Gastrocnemius medialis (tissue), 4 donors: ENCODE measurements around the gene MAP2K6. TPM values are rescaled to one million over a fixed set of nuclear protein-coding genes. Genes with fewer than 3 reads are reported as not detected.

Source experiments
- ATAC-seq, 2 donors: fragments of 150-250 bp; one replicate each; pipeline ENCODE4 v1.9.1; 2016
- DNase-seq, 2 donors: peaks; one replicate each; pipeline ENCODE4 v3.0.0-alpha.2; 2019
- H3K27ac ChIP-seq, 4 donors: fragments of 200-600 bp; sonication (generic); 1 replicate in 1 of 4; 2 replicates in 3 of 4; pipeline ENCODE4 v1.5.1; 2016 to 2018; ENCODE audit warnings: mild to moderate bottlenecking in 2 of 4, moderate library complexity in 1 of 4
- H3K27me3 ChIP-seq, 3 donors: fragments of 200-600 bp; sonication (generic) in 2 of 3; 1 replicate in 1 of 3; 2 replicates in 2 of 3; pipeline versions ENCODE4 v1.5.1 to v1.6.0; 2016 to 2019; ENCODE audit warnings: mild to moderate bottlenecking in 1 of 3, moderate library complexity in 1 of 3
- H3K36me3 ChIP-seq, 2 donors: fragments of 200-600 bp; sonication (generic) in 1 of 2; one replicate each; pipeline ENCODE4 v1.5.1; 2017 to 2018
- H3K4me1 ChIP-seq, 2 donors: fragments of 200-600 bp; sonication (generic) in 1 of 2; one replicate each; pipeline ENCODE4 v1.5.1; 2016 to 2017; ENCODE audit warnings: mild to moderate bottlenecking in 2 of 2
- H3K4me3 ChIP-seq, 4 donors: fragments of 200-600 bp; sonication (generic) in 3 of 4; 1 replicate in 1 of 4; 2 replicates in 3 of 4; pipeline ENCODE4 v1.5.1; 2016 to 2019; ENCODE audit warnings: mild to moderate bottlenecking in 2 of 4
- H3K9me3 ChIP-seq, 3 donors: fragments of 200-600 bp; sonication (generic) in 2 of 3; 1 replicate in 1 of 3; 2 replicates in 2 of 3; pipeline ENCODE4 v1.5.1; 2016 to 2019
- POLR2A ChIP-seq, 2 donors: fragments of 450-650 bp; IDR thresholded peaks; one replicate each; pipeline ENCODE4 v1.6.1; 2017; ENCODE audit warnings: antibody characterized with exemption in 2 of 2, mild to moderate bottlenecking in 2 of 2, moderate library complexity in 2 of 2
- in situ Hi-C, 4 donors: fragments of 200-750 bp; cut with MboI; loops; one replicate each; pipeline versions ENCODE4 v1.15.0 to v1.8.0; 2017; ENCODE audit warnings: low sequenced_read_pairs in 4 of 4
- intact Hi-C: fragments of 100-400 bp; cut with DNase I; formaldehyde crosslinking; loops from one replicate; pipeline ENCODE4 v1.15.1; 2023; ENCODE audit warnings: low total_unique reads
- total RNA-seq, 4 donors: library from RNA; depleted of rRNA; stranded (reverse); fragments of >200 nt; gene quantifications; one replicate each; pipeline versions ENCODE4 v1.1.0 to v1.2.3, GENCODE V29; 2016
- TF ChIP-seq, protein P1 (sequence below), 5 experiments: fragments of 450-650 bp in 3 of 5; fragments of 200-600 bp in 2 of 5; sonication (generic) in 2 of 5; IDR thresholded peaks in 4 of 5; conservative IDR thresholded peaks in 1 of 5; 1 replicate in 4 of 5; 2 replicates in 1 of 5; pipeline ENCODE4 v1.5.1; 2016 to 2019; ENCODE audit warnings: antibody characterized with exemption in 5 of 5, mild to moderate bottlenecking in 3 of 5, moderate library complexity in 3 of 5

MAP2K6 gene
- total RNA-seq, 4 donors from 2014 or later = 35.1 to 351 (median 223) TPM

DNA sequence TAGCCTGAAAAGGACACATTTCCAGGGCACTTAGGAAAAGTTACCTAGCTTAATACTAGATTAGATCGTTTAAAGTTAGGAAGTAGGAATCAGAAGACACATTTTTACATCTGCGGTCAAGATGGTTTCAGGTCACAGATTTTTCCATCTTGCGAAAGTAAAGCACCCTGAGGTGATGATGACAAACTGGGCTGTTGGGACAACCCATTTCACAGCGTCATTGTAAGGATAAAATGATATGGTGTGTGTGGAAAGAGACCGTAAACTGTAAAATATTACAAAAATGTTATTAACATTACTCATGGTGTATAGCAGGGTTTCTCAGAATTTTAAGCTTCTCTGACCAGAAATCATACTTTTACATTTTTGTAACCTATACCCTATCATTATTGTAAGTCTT lies 10.1 kb upstream of the MAP2K6 start:
- no peak overlapping the region for H3K4me3 ChIP-seq
- in situ Hi-C loops = no loop called here
- H3K9me3 ChIP-seq = no peaks in the 10 kb centered on the region
- H3K4me1 ChIP-seq = no peaks in the 10 kb centered on the region
- H3K27me3 ChIP-seq = no peaks in the 10 kb centered on the region
- intact Hi-C loops = no loop called here
- no peaks in the 10 kb centered on the region for H3K36me3 ChIP-seq
- no peak overlapping the region for H3K27ac ChIP-seq
- DNase-seq (no peak), ATAC-seq (no peak)
- no peak for TF ChIP-seq POLR2A (IDR thresholded peaks at IDR 0.05)
- TF ChIP-seq, protein P1, sequence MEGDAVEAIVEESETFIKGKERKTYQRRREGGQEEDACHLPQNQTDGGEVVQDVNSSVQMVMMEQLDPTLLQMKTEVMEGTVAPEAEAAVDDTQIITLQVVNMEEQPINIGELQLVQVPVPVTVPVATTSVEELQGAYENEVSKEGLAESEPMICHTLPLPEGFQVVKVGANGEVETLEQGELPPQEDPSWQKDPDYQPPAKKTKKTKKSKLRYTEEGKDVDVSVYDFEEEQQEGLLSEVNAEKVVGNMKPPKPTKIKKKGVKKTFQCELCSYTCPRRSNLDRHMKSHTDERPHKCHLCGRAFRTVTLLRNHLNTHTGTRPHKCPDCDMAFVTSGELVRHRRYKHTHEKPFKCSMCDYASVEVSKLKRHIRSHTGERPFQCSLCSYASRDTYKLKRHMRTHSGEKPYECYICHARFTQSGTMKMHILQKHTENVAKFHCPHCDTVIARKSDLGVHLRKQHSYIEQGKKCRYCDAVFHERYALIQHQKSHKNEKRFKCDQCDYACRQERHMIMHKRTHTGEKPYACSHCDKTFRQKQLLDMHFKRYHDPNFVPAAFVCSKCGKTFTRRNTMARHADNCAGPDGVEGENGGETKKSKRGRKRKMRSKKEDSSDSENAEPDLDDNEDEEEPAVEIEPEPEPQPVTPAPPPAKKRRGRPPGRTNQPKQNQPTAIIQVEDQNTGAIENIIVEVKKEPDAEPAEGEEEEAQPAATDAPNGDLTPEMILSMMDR (IDR thresholded peaks at IDR 0.05 in 4 of 5, conservative IDR thresholded peaks at IDR 0.05 in 1 of 5) = no peak

DNA sequence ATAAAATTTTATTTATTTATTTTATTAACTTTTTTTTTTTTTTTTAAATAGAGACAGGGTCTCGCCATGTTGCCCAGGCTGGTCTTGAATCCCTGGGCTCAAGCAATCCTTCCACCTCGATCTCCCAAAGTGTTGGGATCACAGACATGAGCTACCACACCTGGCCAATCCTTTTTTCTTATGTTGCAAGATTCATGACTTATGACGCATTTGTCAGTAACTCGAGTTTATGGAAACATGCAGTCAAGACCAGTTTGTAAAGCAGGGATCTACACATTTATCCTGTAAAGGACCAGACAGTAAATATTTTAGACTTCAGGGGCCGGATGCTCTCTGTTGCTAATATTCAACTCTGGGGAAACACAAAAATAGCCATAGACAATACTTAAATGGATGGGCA lies 9.4 kb upstream of the MAP2K6 start:
- intact Hi-C loops (no loop called here), in situ Hi-C loops (no loop called here)
- TF ChIP-seq, protein P1 (IDR thresholded peaks at IDR 0.05 in 4 of 5, conservative IDR thresholded peaks at IDR 0.05 in 1 of 5) = no peak
- TF ChIP-seq POLR2A (IDR thresholded peaks at IDR 0.05) = no peak
- Histone ChIP-seq H3K27ac (no peak overlapping the region), H3K36me3 (no peaks in the 10 kb centered on the region), H3K4me3 (no peak overlapping the region), H3K9me3 (no peaks in the 10 kb centered on the region), H3K4me1 (no peaks in the 10 kb centered on the region), H3K27me3 (no peaks in the 10 kb centered on the region)
- DNase-seq (no peak), ATAC-seq (no peak)

DNA sequence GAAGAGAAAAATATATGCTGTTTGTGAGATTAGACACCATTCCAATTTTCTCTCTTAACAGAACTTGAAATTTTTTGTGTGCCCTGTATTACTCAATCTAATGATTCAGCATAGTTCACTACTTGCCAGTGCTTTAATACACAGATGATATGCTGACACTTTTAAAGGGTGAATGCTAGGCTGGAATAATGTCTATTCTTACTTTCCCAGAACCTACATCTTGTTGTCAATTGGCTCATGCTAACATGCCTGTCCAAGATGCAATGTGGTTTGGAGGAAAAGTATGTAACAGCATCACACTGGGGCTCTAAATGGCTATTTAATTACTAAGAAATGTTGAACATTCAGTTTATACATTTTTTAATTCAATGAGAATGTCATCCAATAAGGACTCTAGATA lies 7.6 kb upstream of the MAP2K6 start:
- no peak for TF ChIP-seq POLR2A (IDR thresholded peaks at IDR 0.05)
- TF ChIP-seq, protein P1 (IDR thresholded peaks at IDR 0.05 in 4 of 5, conservative IDR thresholded peaks at IDR 0.05 in 1 of 5) = no peak

DNA sequence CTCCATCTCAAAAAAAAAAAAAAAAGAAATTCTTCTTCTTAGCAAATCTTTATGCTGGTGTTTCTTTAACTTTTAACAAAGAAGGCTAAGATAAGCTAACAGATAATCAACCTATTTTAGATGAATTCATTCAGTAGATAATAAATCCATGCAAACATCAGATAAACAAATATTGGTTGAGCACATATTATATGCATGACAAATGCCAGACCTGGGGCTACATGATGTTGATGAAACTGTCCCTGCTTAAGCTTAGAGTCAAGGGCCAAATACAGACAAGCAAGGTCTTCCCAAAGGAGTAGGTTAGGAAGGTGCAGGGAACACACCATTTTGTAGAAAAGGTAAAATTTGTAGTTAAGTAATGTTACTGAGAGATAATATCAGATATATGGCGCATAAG lies 6.7 kb upstream of the MAP2K6 start:
- in situ Hi-C loops = no loop called here
- Histone ChIP-seq H3K9me3 (no peaks in the 10 kb centered on the region), H3K36me3 (no peaks in the 10 kb centered on the region), H3K4me1 (no peaks in the 10 kb centered on the region), H3K27me3 (no peaks in the 10 kb centered on the region), H3K27ac (no peak overlapping the region), H3K4me3 (no peak overlapping the region)
- no peak for TF ChIP-seq POLR2A (IDR thresholded peaks at IDR 0.05)
- TF ChIP-seq, protein P1 (IDR thresholded peaks at IDR 0.05 in 4 of 5, conservative IDR thresholded peaks at IDR 0.05 in 1 of 5) = no peak
- DNase-seq (no peak), ATAC-seq (no peak)
- intact Hi-C loops = no loop called here

More for the DNA sequence above, 7.6 kb upstream of the MAP2K6 start:
- Histone ChIP-seq H3K9me3 (no peaks in the 10 kb centered on the region), H3K27ac (no peak overlapping the region), H3K27me3 (no peaks in the 10 kb centered on the region), H3K4me3 (no peak overlapping the region), H3K4me1 (no peaks in the 10 kb centered on the region), H3K36me3 (no peaks in the 10 kb centered on the region)
- ATAC-seq (no peak), DNase-seq (no peak)
- in situ Hi-C loops (no loop called here), intact Hi-C loops (no loop called here)

DNA sequence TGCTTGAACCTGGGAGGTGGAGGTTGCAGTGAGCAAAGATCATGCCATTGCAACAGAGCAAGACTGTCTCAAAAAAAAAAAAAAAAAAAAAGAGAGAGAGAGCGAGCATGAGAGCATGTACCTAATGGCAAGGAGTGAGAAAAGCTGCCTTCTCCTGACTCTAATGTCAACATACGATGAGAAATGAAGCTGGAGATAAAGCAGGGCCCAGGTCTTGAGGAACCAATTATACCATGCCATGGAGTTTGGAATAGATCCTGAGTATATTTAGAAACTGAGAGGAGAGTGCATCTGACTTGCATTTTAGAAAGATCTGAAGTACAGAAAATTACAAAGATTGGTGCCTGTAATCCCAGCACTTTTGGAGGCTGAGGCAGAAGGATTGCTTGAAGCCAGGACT lies 3.8 kb upstream of the MAP2K6 start:
- TF ChIP-seq, protein P1 (IDR thresholded peaks at IDR 0.05 in 4 of 5, conservative IDR thresholded peaks at IDR 0.05 in 1 of 5) = no peak
- TF ChIP-seq POLR2A (IDR thresholded peaks at IDR 0.05) = no peak
- in situ Hi-C loops = no loop called here

More for the DNA sequence above, 3.8 kb upstream of the MAP2K6 start:
- DNase-seq = no peak
- no peak for ATAC-seq
- intact Hi-C loops = no loop called here
- Histone ChIP-seq H3K36me3 (no peaks in the 10 kb centered on the region), H3K4me1 (peaks cover 9 to 15% of the 10 kb centered on the region in 2 donors), H3K27ac (no peak overlapping the region), H3K4me3 (no peak overlapping the region), H3K27me3 (no peaks in the 10 kb centered on the region), H3K9me3 (no peaks in the 10 kb centered on the region)
